DOHH2 (cell line): ENCODE data around the gene HMGN4.
A peak's percentile ranks its signal among the peaks of the same experiment; 100 is the strongest.

Source experiments
- H3F3A ChIP-seq: fragments of 200-600 bp; sonication (generic), shearing (Covaris generic); 2 replicates; pipeline ENCODE4 v1.6.0; 2016; ENCODE audit warnings: antibody characterized with exemption, mild to moderate bottlenecking; ENCODE audit not compliant: control insufficient read depth, insufficient read depth
- H3K27ac ChIP-seq: fragments of 200-600 bp; sonication (generic); 2 replicates; pipeline ENCODE4 v1.5.1; 2014; ENCODE audit warnings: low read depth, mild to moderate bottlenecking, low read length, moderate library complexity
- H3K27me3 ChIP-seq: fragments of 200-600 bp; sonication (generic); 2 replicates; pipeline ENCODE4 v1.6.1; 2014; ENCODE audit warnings: mild to moderate bottlenecking, low read length, mixed read lengths; ENCODE audit not compliant: control insufficient read depth
- H3K36me3 ChIP-seq: fragments of 200-600 bp; sonication (generic); 2 replicates; pipeline ENCODE4 v1.6.1; 2014; ENCODE audit warnings: mild to moderate bottlenecking, low read length, moderate library complexity, mixed read lengths; ENCODE audit not compliant: control insufficient read depth
- H3K4me1 ChIP-seq: fragments of 200-600 bp; sonication (generic); 2 replicates; pipeline ENCODE4 v1.6.1; 2014; ENCODE audit warnings: mild to moderate bottlenecking, low read length, mixed read lengths; ENCODE audit not compliant: control insufficient read depth
- H3K4me2 ChIP-seq: fragments of 200-600 bp; sonication (generic); 2 replicates; pipeline ENCODE4 v1.6.0; 2014; ENCODE audit warnings: mild to moderate bottlenecking, low read length, moderate library complexity
- H3K4me3 ChIP-seq: fragments of 200-600 bp; sonication (generic); 2 replicates; pipeline ENCODE4 v1.5.1; 2014; ENCODE audit warnings: mild to moderate bottlenecking, low read length, mixed read lengths
- H3K79me2 ChIP-seq: fragments of 200-600 bp; sonication (generic); 2 replicates; pipeline ENCODE4 v1.6.1; 2014; ENCODE audit warnings: mild to moderate bottlenecking, low read length, mixed read lengths; ENCODE audit not compliant: control insufficient read depth
- H3K9me2 ChIP-seq: fragments of 200-600 bp; sonication (generic); replicated peaks from 2 replicates; pipeline ENCODE4 v1.6.1; 2014; ENCODE audit warnings: mild to moderate bottlenecking, low read length, mixed read lengths; ENCODE audit not compliant: control insufficient read depth
- H3K9me3 ChIP-seq: fragments of 200-600 bp; sonication (generic); 2 replicates; pipeline ENCODE4 v1.6.1; 2014; ENCODE audit warnings: antibody characterized with exemption, low read length, mixed read lengths; ENCODE audit not compliant: control insufficient read depth, insufficient read depth
- H4K20me1 ChIP-seq: fragments of 200-600 bp; sonication (generic); 2 replicates; pipeline ENCODE4 v1.6.0; 2014; ENCODE audit warnings: low read depth, mild to moderate bottlenecking, antibody characterized with exemption, low read length, moderate library complexity; ENCODE audit not compliant: control insufficient read depth, insufficient read depth
- EZH2phosphoT487 ChIP-seq: fragments of 200-600 bp; sonication (generic); IDR thresholded peaks from 2 replicates; pipeline ENCODE4 v1.6.1; 2017; ENCODE audit warnings: borderline replicate concordance, mild to moderate bottlenecking, antibody characterized with exemption, low read length, moderate library complexity, mixed read lengths
- TF ChIP-seq, protein P1 (sequence below): fragments of 200-600 bp; sonication (generic); IDR thresholded peaks from one replicate; pipeline ENCODE4 v1.5.1; 2014; ENCODE audit warnings: antibody characterized with exemption, mild to moderate bottlenecking, low read depth, low read length; ENCODE audit not compliant: poor library complexity, severe bottlenecking

HMGN4 gene

DNA sequence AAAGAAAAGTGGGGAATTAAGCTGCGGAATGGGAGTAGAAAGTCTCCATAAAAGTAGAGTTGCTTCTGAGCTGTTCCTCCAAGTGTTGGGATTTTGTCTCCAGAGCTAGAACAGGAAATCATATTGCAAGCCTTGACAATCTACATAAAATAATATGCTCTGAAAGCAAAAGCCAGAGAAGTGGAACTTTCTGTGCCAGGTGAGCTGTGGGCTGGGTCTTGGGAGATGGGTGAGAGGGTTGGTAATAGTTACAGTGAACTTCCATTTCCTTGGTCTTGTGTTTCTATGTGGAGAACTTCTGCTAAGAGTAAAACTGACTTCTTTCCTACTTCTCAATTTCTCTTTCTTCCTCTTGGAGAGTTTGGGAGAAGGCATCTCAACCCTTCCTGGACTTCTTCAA is 6.3 kb upstream of the HMGN4 start:
- Histone ChIP-seq H4K20me1 (no peaks in the 10 kb centered on the region), H3K9me3 (no peaks in the 10 kb centered on the region), H3K4me2 (peak overlapping the region; percentile 92), H3F3A (peaks cover 21% of the 10 kb centered on the region), H3K9me2 (no peaks in the 10 kb centered on the region), H3K4me1 (peaks cover 42% of the 10 kb centered on the region), H3K36me3 (no peaks in the 10 kb centered on the region), H3K4me3 (peak overlapping the region; percentile 88), H3K27ac (no peak overlapping the region), H3K27me3 (no peaks in the 10 kb centered on the region), H3K79me2 (no peaks in the 10 kb centered on the region)
- no peak for TF ChIP-seq EZH2phosphoT487

DNA sequence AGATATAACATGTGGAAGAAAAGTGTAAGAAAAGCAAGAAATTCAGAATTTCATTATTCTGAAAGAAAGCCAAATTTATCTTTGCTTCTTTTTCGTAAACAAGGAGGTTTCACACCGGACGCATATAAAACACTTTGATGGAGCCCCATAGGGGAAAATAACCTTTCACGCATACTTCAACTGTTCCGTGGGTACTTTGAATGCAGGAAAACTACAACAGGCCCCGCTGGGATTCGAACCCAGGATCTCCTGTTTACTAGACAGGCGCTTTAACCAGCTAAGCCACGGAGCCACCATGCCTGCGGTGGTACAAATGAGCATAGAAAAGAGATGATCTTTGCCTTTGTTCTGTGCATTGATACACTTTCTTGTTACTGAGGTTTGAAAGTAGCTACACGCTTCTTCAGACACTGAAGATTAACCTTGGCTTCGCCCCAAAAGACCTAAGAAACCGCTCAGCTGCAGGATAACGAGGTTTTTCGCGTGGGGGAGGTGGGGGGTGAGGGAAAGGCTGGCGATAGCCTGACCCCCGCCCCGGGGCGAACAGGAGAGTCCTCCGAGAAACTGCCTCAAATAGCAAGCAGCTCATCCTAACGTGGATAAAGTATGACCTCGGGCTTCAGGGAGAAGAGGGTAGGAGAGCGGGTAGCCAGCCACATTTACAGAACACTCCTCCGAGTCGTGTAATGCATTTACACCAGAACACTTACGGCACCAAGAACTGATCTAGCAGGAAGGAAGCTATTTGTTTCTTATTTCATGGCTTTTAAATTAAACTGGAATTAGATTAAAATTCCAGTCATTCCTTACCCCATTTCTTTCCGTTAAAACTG is 5.3 kb upstream of the HMGN4 start:
- no peaks in the 10 kb centered on the region for H4K20me1 ChIP-seq
- H3K36me3 ChIP-seq = peaks cover 3% of the 10 kb centered on the region
- no peaks in the 10 kb centered on the region for H3K27me3 ChIP-seq
- TF ChIP-seq EZH2phosphoT487 = no peak
- TF ChIP-seq, protein P1, sequence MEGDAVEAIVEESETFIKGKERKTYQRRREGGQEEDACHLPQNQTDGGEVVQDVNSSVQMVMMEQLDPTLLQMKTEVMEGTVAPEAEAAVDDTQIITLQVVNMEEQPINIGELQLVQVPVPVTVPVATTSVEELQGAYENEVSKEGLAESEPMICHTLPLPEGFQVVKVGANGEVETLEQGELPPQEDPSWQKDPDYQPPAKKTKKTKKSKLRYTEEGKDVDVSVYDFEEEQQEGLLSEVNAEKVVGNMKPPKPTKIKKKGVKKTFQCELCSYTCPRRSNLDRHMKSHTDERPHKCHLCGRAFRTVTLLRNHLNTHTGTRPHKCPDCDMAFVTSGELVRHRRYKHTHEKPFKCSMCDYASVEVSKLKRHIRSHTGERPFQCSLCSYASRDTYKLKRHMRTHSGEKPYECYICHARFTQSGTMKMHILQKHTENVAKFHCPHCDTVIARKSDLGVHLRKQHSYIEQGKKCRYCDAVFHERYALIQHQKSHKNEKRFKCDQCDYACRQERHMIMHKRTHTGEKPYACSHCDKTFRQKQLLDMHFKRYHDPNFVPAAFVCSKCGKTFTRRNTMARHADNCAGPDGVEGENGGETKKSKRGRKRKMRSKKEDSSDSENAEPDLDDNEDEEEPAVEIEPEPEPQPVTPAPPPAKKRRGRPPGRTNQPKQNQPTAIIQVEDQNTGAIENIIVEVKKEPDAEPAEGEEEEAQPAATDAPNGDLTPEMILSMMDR = no peak
- H3K9me3 ChIP-seq = no peaks in the 10 kb centered on the region
- no peaks in the 10 kb centered on the region for H3K9me2 ChIP-seq
- peaks cover 45% of the 10 kb centered on the region for H3K4me1 ChIP-seq
- peak overlapping the region; percentile 60 for H3K27ac ChIP-seq
- H3K4me3 ChIP-seq = peak overlapping the region; percentile 88
- H3K4me2 ChIP-seq = peak overlapping the region; percentile 92
- H3K79me2 ChIP-seq = no peaks in the 10 kb centered on the region
- H3F3A ChIP-seq = peaks cover 30% of the 10 kb centered on the region

DNA sequence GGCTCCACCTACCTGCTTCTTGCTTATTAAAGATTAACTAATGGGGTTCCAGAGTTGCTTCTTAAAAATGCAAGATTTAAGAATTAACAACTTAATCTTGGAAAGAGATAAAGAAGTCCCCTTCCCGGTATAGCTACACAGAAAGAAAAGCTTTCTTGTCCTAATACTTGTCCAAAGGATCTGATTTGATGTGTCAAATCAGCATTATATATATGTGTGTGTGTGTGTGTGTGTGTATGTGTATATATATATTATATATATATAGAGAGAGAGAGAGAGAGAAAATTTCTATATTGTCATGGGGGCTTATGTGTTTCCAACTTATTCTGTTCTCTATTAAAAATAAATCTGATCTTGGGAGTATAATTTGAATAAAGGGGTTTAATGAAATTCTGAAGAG is 4.6 kb upstream of the HMGN4 start:
- peaks cover 3% of the 10 kb centered on the region for H3K36me3 ChIP-seq
- peaks cover 4% of the 10 kb centered on the region for H3K79me2 ChIP-seq
- H3K9me2 ChIP-seq = no peaks in the 10 kb centered on the region
- peaks cover 32% of the 10 kb centered on the region for H3F3A ChIP-seq
- H3K27ac ChIP-seq = peak overlapping the region; percentile 60; the same call in 1 of the 2 replicates
- H3K4me1 ChIP-seq = peaks cover 45% of the 10 kb centered on the region
- H4K20me1 ChIP-seq = no peaks in the 10 kb centered on the region
- H3K27me3 ChIP-seq = no peaks in the 10 kb centered on the region
- peak overlapping the region; percentile 92 for H3K4me2 ChIP-seq
- H3K4me3 ChIP-seq = peak overlapping the region; percentile 88
- H3K9me3 ChIP-seq = no peaks in the 10 kb centered on the region
- TF ChIP-seq, protein P1 = no peak
- TF ChIP-seq EZH2phosphoT487 = no peak
